Measurements from ENCODE around the gene CPPED1. TPM values are rescaled to one million over a fixed set of nuclear protein-coding genes. Genes with fewer than 3 reads are reported as not detected.

The CPPED1 gene
- total and polyA plus RNA-seq, 2 experiments from 2014 or later: 27.2 to 28.6 TPM

GRCh38 chr16:12754824-12755543 is 48.7 kb downstream of the CPPED1 start:
- DNase-seq (ENCODE audit: low spot score): no peak
- no peaks in the 10 kb centered on the region for H3K79me2 ChIP-seq
- H3K4me1 ChIP-seq (ENCODE audit: insufficient read depth): no peaks in the 10 kb centered on the region
- TF ChIP-seq CTCF (IDR thresholded peaks at IDR 0.05; ENCODE audit: poor library complexity): no peak
- no peak for TF ChIP-seq EZH2phosphoT487 (IDR thresholded peaks at IDR 0.05; ENCODE audit: low read depth, severe bottlenecking, unreplicated experiment)
- no peak for TF ChIP-seq EZH2 (IDR thresholded peaks at IDR 0.05; ENCODE audit: borderline replicate concordance)
- WGBS (ENCODE audit: low lambda C conversion rate, missing lambda C conversion rate): 90% methylated on average over 4 of the region's 4 CpGs
- no peak overlapping the region for H3K4me2 ChIP-seq
- no peak overlapping the region for H3K4me3 ChIP-seq
- no peak overlapping the region for H3K27ac ChIP-seq
- H4K20me1 ChIP-seq (ENCODE audit: insufficient read depth, poor library complexity, severe bottlenecking): no peaks in the 10 kb centered on the region
- no peak overlapping the region for H2AFZ ChIP-seq
- H3K36me3 ChIP-seq (replicated peaks; ENCODE audit: insufficient read depth, low read depth): no peaks in the 10 kb centered on the region
- no peaks in the 10 kb centered on the region for H3K27me3 ChIP-seq
- no peaks in the 10 kb centered on the region for H3K9me2 ChIP-seq (replicated peaks; ENCODE audit: insufficient read depth)
- H3K9me3 ChIP-seq (ENCODE audit: low read depth): no peaks in the 10 kb centered on the region

- WGBS (ENCODE audit: low lambda C conversion rate, missing lambda C conversion rate): 85% methylated on average over 15 of the region's 15 CpGs
- H3K4me2 ChIP-seq: no peak overlapping the region
Measured at GRCh38 chr16:12753203-12754023, 50.3 kb downstream of the CPPED1 start.

GRCh38 chr16:12752159-12752558 is 51.5 kb downstream of the CPPED1 start:
- no peaks in the 10 kb centered on the region for H3K27me3 ChIP-seq
- TF ChIP-seq CTCF (IDR thresholded peaks at IDR 0.05; ENCODE audit: poor library complexity): no peak
- TF ChIP-seq EZH2 (IDR thresholded peaks at IDR 0.05; ENCODE audit: borderline replicate concordance): no peak
- TF ChIP-seq EZH2phosphoT487 (IDR thresholded peaks at IDR 0.05; ENCODE audit: low read depth, severe bottlenecking, unreplicated experiment): no peak
- H3K79me2 ChIP-seq: no peaks in the 10 kb centered on the region
- no peaks in the 10 kb centered on the region for H3K9me2 ChIP-seq (replicated peaks; ENCODE audit: insufficient read depth)
- no peak overlapping the region for H3K4me2 ChIP-seq
- no peak overlapping the region for H2AFZ ChIP-seq
- DNase-seq (ENCODE audit: low spot score): no peak
- WGBS (ENCODE audit: low lambda C conversion rate, missing lambda C conversion rate): 23% methylated on average over 2 of the region's 2 CpGs
- H3K27ac ChIP-seq: no peak overlapping the region
- H3K4me1 ChIP-seq (ENCODE audit: insufficient read depth): no peaks in the 10 kb centered on the region
- H3K36me3 ChIP-seq (replicated peaks; ENCODE audit: insufficient read depth, low read depth): no peaks in the 10 kb centered on the region
- no peaks in the 10 kb centered on the region for H3K9me3 ChIP-seq (ENCODE audit: low read depth)
- H3K4me3 ChIP-seq: no peak overlapping the region
- no peaks in the 10 kb centered on the region for H4K20me1 ChIP-seq (ENCODE audit: insufficient read depth, poor library complexity, severe bottlenecking)

More at GRCh38 chr16:12753203-12754023, 50.3 kb downstream of the CPPED1 start:
- Histone ChIP-seq H3K4me3 (no peak overlapping the region), H3K27me3 (no peaks in the 10 kb centered on the region), H3K27ac (no peak overlapping the region), H3K4me1 (ENCODE audit: insufficient read depth) (no peaks in the 10 kb centered on the region), H4K20me1 (ENCODE audit: insufficient read depth, poor library complexity, severe bottlenecking) (no peaks in the 10 kb centered on the region), H3K9me3 (ENCODE audit: low read depth) (no peaks in the 10 kb centered on the region), H3K9me2 (replicated peaks; ENCODE audit: insufficient read depth) (no peaks in the 10 kb centered on the region), H3K79me2 (no peaks in the 10 kb centered on the region), H2AFZ (no peak overlapping the region), H3K36me3 (replicated peaks; ENCODE audit: insufficient read depth, low read depth) (no peaks in the 10 kb centered on the region)
- TF ChIP-seq EZH2phosphoT487 (IDR thresholded peaks at IDR 0.05; ENCODE audit: low read depth, severe bottlenecking, unreplicated experiment) (no peak), EZH2 (IDR thresholded peaks at IDR 0.05; ENCODE audit: borderline replicate concordance) (no peak), CTCF (IDR thresholded peaks at IDR 0.05; ENCODE audit: poor library complexity) (no peak)
- no peak for DNase-seq (ENCODE audit: low spot score)

Measured in hepatocyte (in vitro differentiated cells).